Upper lobe of right lung (tissue), 1 donor: ENCODE results near the gene KSR1. TPM values are rescaled to one million over a fixed set of nuclear protein-coding genes. Genes with fewer than 3 reads are reported as not detected.

Source experiments
- ATAC-seq: fragments of 200-7000 bp; cut with Tn5 transposase; one replicate; pipeline ENCODE4 v1.9.1; 2020; ENCODE audit warnings: mild to moderate bottlenecking, moderate library complexity
- DNase-seq: peaks from one replicate; pipeline ENCODE4 v3.0.0-alpha.2; 2020
- H3K27ac ChIP-seq: fragments of 200-600 bp; one replicate; pipeline ENCODE4 v1.8.0; 2022
- H3K27me3 ChIP-seq: fragments of 200-600 bp; one replicate; pipeline ENCODE4 v1.8.0; 2022; ENCODE audit warnings: mild to moderate bottlenecking
- H3K36me3 ChIP-seq: fragments of 200-600 bp; one replicate; pipeline ENCODE4 v1.8.0; 2022
- H3K4me1 ChIP-seq: fragments of 200-600 bp; one replicate; pipeline ENCODE4 v1.8.0; 2022
- H3K4me3 ChIP-seq: fragments of 200-600 bp; one replicate; pipeline ENCODE4 v1.8.0; 2022; ENCODE audit warnings: mild to moderate bottlenecking
- H3K9me3 ChIP-seq: fragments of 200-600 bp; one replicate; pipeline ENCODE4 v1.8.0; 2022
- intact Hi-C: fragments of 100-400 bp; cut with DNase I; formaldehyde crosslinking; loops from one replicate; pipeline ENCODE4 v1.11.0; 2022
- total RNA-seq: library from RNA; stranded (reverse); fragmentation: NEBNext Ultra II Directional; extraction: Animal tissue kit (Norgen Biotek cat#: 25700); gene quantifications from one replicate; pipeline ENCODE4 v1.2.1, GENCODE V29; 2021
- TF ChIP-seq, protein P1 (sequence below): fragments of 200-600 bp; IDR thresholded peaks from one replicate; pipeline ENCODE4 v1.8.0; 2022; ENCODE audit warnings: antibody characterized with exemption
- donor health status: DM: no; HTN: yes; CAD: no; lungs with severe emphysema.

KSR1 gene
- total RNA-seq, 1 donor from 2014 or later: 52.5 TPM

DNA sequence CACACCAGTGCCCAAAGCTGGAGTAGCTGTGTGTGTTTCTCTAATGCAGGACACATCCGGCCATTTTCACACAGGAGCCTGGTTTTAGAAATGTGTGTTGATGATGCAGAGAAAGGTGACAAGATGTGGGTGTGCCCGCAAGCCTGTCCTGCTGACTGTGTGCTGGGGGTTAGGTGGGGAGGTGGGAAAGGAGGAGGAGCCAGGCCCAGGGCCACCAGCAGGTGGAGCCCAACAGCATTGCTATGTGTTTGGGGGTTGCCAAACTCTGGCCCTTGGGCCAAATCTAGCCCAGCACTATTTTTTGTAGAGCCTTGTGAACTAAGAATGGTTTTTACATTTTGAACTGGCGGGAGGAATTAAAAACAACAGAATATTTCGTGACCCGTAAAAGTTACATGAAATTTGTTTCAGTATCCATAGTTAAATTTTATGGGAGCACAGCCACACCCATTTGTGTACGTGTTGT lies 113.0 kb downstream of the KSR1 start:
- Histone ChIP-seq H3K27me3 (no peaks in the 10 kb centered on the region), H3K36me3 (no peaks in the 10 kb centered on the region), H3K4me1 (peaks cover 22% of the 10 kb centered on the region), H3K4me3 (no peak overlapping the region), H3K27ac (no peak overlapping the region), H3K9me3 (no peaks in the 10 kb centered on the region)
- TF ChIP-seq, protein P1, sequence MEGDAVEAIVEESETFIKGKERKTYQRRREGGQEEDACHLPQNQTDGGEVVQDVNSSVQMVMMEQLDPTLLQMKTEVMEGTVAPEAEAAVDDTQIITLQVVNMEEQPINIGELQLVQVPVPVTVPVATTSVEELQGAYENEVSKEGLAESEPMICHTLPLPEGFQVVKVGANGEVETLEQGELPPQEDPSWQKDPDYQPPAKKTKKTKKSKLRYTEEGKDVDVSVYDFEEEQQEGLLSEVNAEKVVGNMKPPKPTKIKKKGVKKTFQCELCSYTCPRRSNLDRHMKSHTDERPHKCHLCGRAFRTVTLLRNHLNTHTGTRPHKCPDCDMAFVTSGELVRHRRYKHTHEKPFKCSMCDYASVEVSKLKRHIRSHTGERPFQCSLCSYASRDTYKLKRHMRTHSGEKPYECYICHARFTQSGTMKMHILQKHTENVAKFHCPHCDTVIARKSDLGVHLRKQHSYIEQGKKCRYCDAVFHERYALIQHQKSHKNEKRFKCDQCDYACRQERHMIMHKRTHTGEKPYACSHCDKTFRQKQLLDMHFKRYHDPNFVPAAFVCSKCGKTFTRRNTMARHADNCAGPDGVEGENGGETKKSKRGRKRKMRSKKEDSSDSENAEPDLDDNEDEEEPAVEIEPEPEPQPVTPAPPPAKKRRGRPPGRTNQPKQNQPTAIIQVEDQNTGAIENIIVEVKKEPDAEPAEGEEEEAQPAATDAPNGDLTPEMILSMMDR: peak; percentile 50
- peak; percentile 78 for ATAC-seq
- no peak for DNase-seq
- intact Hi-C loops: no loop called here

DNA sequence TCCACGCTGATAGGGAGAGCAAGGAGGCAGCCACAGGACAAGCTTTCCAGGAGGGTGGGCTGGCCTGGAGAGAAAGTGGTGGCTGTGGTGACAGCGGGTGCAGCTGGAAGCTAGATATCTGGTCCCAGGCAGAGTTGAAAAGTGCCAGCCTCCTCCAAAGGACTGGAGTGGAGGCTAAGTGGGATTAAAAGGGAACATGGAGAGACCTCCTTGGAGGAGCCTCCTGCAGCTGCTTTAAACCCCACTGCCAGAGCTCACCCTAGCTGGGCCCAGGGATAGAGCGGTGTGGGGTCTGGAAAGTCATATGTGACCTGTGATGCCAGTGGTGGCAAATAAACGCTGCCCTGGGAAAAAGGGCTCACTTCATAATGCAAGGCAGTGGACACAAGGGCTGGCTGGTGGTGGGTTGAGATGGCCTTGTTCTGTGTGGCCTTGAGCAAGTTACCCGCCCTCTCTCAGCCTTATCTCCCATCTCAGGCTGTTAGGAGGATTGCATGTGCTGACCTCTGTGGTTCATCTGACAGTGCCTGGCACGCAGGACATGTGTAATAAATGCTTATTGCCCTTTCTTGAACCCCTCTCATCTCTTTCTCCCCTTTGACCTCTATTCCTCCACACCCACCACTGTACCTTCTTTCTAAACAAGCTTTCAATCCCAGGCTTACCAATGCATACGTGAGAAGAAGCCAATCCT lies 113.8 kb downstream of the KSR1 start:
- no peak overlapping the region for H3K4me3 ChIP-seq
- ATAC-seq: no peak

DNA sequence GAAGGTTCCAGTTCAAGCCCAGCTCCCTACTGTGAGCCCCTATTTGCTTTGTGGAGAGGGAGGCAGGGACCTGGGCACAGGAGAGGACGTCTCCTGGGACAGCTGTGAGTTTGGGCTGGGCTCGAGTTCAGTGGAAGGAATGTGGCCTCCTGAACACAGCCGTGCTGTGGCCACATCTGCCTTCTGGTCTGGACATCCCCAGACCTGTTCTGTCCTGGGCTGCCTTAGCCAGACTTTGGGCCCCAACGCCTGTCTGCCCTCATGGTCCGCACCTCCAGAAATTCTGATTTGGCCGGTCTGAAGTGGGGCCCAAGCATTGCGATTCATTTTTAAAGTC lies 114.3 kb downstream of the KSR1 start:
- no peak for ATAC-seq
- TF ChIP-seq, protein P1: no peak
- intact Hi-C loops: no loop called here

More for the DNA sequence above, 113.8 kb downstream of the KSR1 start:
- intact Hi-C loops: no loop called here
- no peak for DNase-seq
- H3K27me3 ChIP-seq: no peaks in the 10 kb centered on the region
- no peaks in the 10 kb centered on the region for H3K36me3 ChIP-seq
- H3K27ac ChIP-seq: no peak overlapping the region
- H3K4me1 ChIP-seq: peaks cover 20% of the 10 kb centered on the region
- H3K9me3 ChIP-seq: no peaks in the 10 kb centered on the region
- TF ChIP-seq, protein P1: no peak

DNA sequence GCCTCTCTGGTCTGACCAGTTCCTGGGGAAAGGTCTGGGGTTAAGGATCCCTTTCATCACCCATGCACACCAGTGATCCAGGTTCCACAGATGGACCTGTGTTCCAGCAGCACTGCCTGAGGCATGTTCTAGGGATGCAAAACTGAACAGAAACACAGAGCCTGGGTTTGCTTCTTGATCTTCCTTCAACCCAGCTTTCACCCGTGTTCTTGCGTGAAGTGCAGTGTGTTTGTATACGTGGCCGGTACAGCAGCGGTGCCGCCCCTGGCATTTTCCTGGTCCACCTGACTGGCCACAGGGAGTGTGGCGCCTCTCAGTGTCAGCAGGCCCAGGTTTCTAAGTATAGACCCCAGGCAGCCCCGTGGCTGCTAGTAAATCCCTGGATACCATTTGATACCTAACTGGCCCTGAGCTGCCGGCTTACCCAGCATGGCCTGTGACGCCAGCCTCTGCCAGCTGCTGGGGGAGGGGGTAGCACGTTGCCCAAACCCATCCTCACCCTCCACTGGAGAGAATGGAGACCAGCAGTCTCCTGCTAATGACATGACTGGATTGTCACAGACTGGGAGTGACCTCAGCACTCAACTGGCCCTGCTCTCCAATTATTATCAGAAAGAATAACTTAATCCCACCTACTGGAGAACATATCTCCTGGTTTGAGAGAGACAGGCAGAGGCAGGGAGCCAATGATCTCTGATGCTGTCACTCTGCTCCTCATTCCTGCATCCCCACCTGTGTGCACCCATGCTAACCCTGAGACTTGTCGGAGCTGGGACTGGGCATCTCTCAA lies 115.5 kb downstream of the KSR1 start:
- H3K36me3 ChIP-seq: no peaks in the 10 kb centered on the region
- no peaks in the 10 kb centered on the region for H3K9me3 ChIP-seq
- no peak overlapping the region for H3K27ac ChIP-seq
- TF ChIP-seq, protein P1: no peak
- H3K4me1 ChIP-seq: peaks cover 16% of the 10 kb centered on the region
- intact Hi-C loops: no loop called here
- ATAC-seq: no peak
- no peak overlapping the region for H3K4me3 ChIP-seq
- no peak for DNase-seq
- H3K27me3 ChIP-seq: no peaks in the 10 kb centered on the region

More for the DNA sequence above, 114.3 kb downstream of the KSR1 start:
- Histone ChIP-seq H3K27me3 (no peaks in the 10 kb centered on the region), H3K4me1 (peaks cover 18% of the 10 kb centered on the region), H3K27ac (no peak overlapping the region), H3K36me3 (no peaks in the 10 kb centered on the region), H3K9me3 (no peaks in the 10 kb centered on the region), H3K4me3 (no peak overlapping the region)
- no peak for DNase-seq

DNA sequence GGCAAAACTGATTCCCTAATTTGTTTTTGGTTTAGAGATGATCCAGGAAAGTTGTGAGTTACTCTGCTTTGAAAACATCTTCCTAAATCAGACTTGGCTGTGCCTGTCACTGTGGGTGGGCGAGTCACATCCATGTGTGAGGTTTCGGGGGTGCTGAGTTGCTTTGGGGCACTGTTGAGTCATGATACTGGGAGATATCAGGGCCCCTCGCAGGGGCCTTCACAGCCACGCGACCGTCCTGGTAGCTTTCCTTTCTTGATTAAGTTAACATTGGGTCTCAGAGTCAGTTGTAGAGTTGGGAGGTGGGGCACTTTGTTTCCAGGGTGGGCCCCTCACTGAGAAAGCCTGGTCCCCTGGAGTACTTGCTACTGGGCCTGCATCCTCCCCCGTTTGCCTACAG lies 116.4 kb downstream of the KSR1 start:
- no peaks in the 10 kb centered on the region for H3K9me3 ChIP-seq
- DNase-seq: no peak
- no peaks in the 10 kb centered on the region for H3K27me3 ChIP-seq
- no peak overlapping the region for H3K4me3 ChIP-seq
- TF ChIP-seq, protein P1: no peak
- no peak overlapping the region for H3K27ac ChIP-seq
- peaks cover 23% of the 10 kb centered on the region for H3K4me1 ChIP-seq
- H3K36me3 ChIP-seq: no peaks in the 10 kb centered on the region
- intact Hi-C loops: no loop called here
- ATAC-seq: no peak
